Measurements from ENCODE around the gene ZGRF1. TPM values are rescaled to one million over a fixed set of nuclear protein-coding genes. Genes with fewer than 3 reads are reported as not detected.
"Not testable (repeated sequence)": the region's sequence is repeated elsewhere in the genome, so short reads cannot be mapped to it uniquely, and the experiment has no call there.

ZGRF1 gene
- total and polyA plus RNA-seq, 3 donors from 2014 or later, result 6.4 to 25.7 (median 16.9) TPM

GRCh38 chr4:112673686-112674085 is 37.0 kb upstream of the ZGRF1 start:
- peaks cover 8% of the 10 kb centered on the region for H3K4me1 ChIP-seq
- no peaks in the 10 kb centered on the region for H3K27me3 ChIP-seq
- no peak for DNase-seq
- H3K4me3 ChIP-seq, result no peak overlapping the region
- TF ChIP-seq POLR2A (IDR thresholded peaks at IDR 0.05), result no peak
- TF ChIP-seq, protein P1, sequence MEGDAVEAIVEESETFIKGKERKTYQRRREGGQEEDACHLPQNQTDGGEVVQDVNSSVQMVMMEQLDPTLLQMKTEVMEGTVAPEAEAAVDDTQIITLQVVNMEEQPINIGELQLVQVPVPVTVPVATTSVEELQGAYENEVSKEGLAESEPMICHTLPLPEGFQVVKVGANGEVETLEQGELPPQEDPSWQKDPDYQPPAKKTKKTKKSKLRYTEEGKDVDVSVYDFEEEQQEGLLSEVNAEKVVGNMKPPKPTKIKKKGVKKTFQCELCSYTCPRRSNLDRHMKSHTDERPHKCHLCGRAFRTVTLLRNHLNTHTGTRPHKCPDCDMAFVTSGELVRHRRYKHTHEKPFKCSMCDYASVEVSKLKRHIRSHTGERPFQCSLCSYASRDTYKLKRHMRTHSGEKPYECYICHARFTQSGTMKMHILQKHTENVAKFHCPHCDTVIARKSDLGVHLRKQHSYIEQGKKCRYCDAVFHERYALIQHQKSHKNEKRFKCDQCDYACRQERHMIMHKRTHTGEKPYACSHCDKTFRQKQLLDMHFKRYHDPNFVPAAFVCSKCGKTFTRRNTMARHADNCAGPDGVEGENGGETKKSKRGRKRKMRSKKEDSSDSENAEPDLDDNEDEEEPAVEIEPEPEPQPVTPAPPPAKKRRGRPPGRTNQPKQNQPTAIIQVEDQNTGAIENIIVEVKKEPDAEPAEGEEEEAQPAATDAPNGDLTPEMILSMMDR (IDR thresholded peaks at IDR 0.05), result no peak
- no peaks in the 10 kb centered on the region for H3K36me3 ChIP-seq (ENCODE audit: low read depth, missing control alignments)
- intact Hi-C loops (cut with DNase I; ENCODE audit: low total_unique reads), result no loop called here
- WGBS, 2 donors, result 54 to 64% methylated on average over 1 of the region's 1 CpG
- no peak overlapping the region for H3K27ac ChIP-seq
- no peaks in the 10 kb centered on the region for H3K9me3 ChIP-seq

DNA sequence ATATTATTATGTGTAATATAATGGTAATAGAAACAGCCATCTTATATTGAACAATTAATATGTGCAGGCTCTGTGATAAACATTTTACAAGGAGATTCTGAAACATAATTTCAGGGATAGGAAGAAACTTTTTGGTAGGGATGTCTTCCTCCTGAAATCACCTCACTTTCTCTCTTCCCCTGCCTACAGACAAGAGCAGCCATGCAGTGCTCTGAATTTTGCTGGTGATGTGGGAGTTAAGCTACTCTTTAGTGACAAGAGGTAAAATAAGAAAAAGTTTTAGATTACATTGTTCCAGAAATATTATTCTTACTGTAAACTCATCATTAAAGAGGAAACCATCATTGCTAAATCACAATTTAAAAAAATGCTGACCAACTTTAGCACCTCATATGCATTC is 36.4 kb upstream of the ZGRF1 start:
- no peak overlapping the region for H3K27ac ChIP-seq
- intact Hi-C loops (cut with DNase I; ENCODE audit: low total_unique reads), result no loop called here
- no peak for DNase-seq

GRCh38 chr4:112668131-112668530 is 31.4 kb upstream of the ZGRF1 start:
- TF ChIP-seq, protein P1 (IDR thresholded peaks at IDR 0.05), result no peak
- no peak for TF ChIP-seq POLR2A (IDR thresholded peaks at IDR 0.05)
- H3K27ac ChIP-seq, result no peak overlapping the region
- H3K4me1 ChIP-seq, result peaks cover 8% of the 10 kb centered on the region
- intact Hi-C loops (cut with DNase I; ENCODE audit: low total_unique reads), result no loop called here
- H3K36me3 ChIP-seq (ENCODE audit: low read depth, missing control alignments), result no peaks in the 10 kb centered on the region
- no peak for DNase-seq
- no peak overlapping the region for H3K4me3 ChIP-seq
- 80 to 88% methylated on average over 3 of the region's 3 CpGs for WGBS, 2 donors
- no peaks in the 10 kb centered on the region for H3K9me3 ChIP-seq
- no peaks in the 10 kb centered on the region for H3K27me3 ChIP-seq

More for the DNA sequence above, 36.4 kb upstream of the ZGRF1 start:
- H3K4me3 ChIP-seq, result no peak overlapping the region
- H3K27me3 ChIP-seq, result no peaks in the 10 kb centered on the region
- H3K36me3 ChIP-seq (ENCODE audit: low read depth, missing control alignments), result no peaks in the 10 kb centered on the region
- TF ChIP-seq POLR2A (IDR thresholded peaks at IDR 0.05), result no peak
- TF ChIP-seq, protein P1 (IDR thresholded peaks at IDR 0.05), result no peak
- no peaks in the 10 kb centered on the region for H3K9me3 ChIP-seq
- peaks cover 8% of the 10 kb centered on the region for H3K4me1 ChIP-seq

- no peaks in the 10 kb centered on the region for H3K36me3 ChIP-seq (ENCODE audit: low read depth, missing control alignments)
- intact Hi-C loops (cut with DNase I; ENCODE audit: low total_unique reads), result no loop called here
- no peak overlapping the region for H3K4me3 ChIP-seq
- no peak for DNase-seq
- no peaks in the 10 kb centered on the region for H3K9me3 ChIP-seq
- WGBS, 2 donors, result 82 to 91% methylated on average over 2 of the region's 2 CpGs
- no peaks in the 10 kb centered on the region for H3K4me1 ChIP-seq
- no peaks in the 10 kb centered on the region for H3K27me3 ChIP-seq
- TF ChIP-seq, protein P1 (IDR thresholded peaks at IDR 0.05), result no peak
- no peak for TF ChIP-seq POLR2A (IDR thresholded peaks at IDR 0.05)
- H3K27ac ChIP-seq, result no peak overlapping the region
These were observed 27.9 kb upstream of the ZGRF1 start for GRCh38 chr4:112664611-112665010.

DNA sequence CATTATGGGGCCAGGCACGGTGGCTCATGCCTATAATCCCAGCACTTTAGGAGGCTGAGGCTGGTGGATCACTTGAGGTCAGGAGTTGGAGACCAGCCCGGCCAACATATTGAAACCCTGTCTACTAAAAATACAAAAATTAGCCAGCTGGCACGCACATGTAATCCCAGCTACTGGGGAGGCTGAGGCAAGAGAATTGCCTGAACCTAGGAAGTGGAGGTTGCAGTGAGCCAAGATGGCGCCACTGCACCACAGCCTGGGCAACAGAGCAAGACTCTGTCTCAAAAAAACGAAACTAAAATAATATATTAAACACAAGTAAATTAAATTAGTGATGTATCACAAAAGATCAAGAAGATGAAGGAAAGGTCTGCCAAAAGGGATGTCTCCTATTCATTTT is 19.4 kb upstream of the ZGRF1 start:
- H3K36me3 ChIP-seq (ENCODE audit: low read depth, missing control alignments); H3K4me1 ChIP-seq; intact Hi-C loops (cut with DNase I; ENCODE audit: low total_unique reads); H3K4me3 ChIP-seq; DNase-seq; H3K27me3 ChIP-seq; H3K27ac ChIP-seq; H3K9me3 ChIP-seq: not testable (repeated sequence)
- 85 to 94% methylated on average over 5 of the region's 5 CpGs for WGBS, 2 donors
